GM12878 (cell line): ENCODE results near the gene MAP3K4. TPM values are rescaled to one million over a fixed set of nuclear protein-coding genes. Genes with fewer than 3 reads are reported as not detected.

Experiments
- ATAC-seq: fragments of 200-7000 bp; cut with Tn5 transposase; 3 replicates; pipeline ENCODE4 v1.9.1; 2020; ENCODE audit warnings: mild to moderate bottlenecking, moderate library complexity
- BruUV-seq: library from RNA; stranded (reverse); fragments of 400-500 nt; replicated peaks from 2 replicates; lab custom pipeline; 2021; lab: Mats Ljungman, UMichigan
- CTCF ChIA-PET: fragments of 300-600 bp; sonication (Branson Sonifier 250); formaldehyde crosslinking; extraction: SDS; loops from one replicate; lab custom pipeline; 2021; ENCODE audit warnings: inconsistent platforms; lab: Yijun Ruan, JAX
- POLR2A ChIA-PET: fragments of 350-600 bp; formaldehyde crosslinking; extraction: SDS; loops from one replicate; lab custom pipeline; 2021; ENCODE audit warnings: inconsistent platforms; lab: Charles Lee
- RAD21 ChIA-PET: fragments of 300-600 bp; sonication (Branson Sonifier 250); formaldehyde crosslinking; loops from one replicate; lab custom pipeline; 2023; ENCODE audit warnings: antibody characterized with exemption; ENCODE audit not compliant: unreplicated experiment; lab: Charles Lee
- SMC1A ChIA-PET: fragments of 300-600 bp; sonication (Branson Sonifier 250); formaldehyde crosslinking; loops from one replicate; lab custom pipeline; 2023; ENCODE audit not compliant: unreplicated experiment, uncharacterized antibody; lab: Charles Lee
- DNase-seq: peaks from one replicate; pipeline ENCODE4 v3.0.0-alpha.2; 2011; ENCODE audit warnings: low read depth, low spot score
- FAIRE-seq: peaks from 3 replicates; lab custom pipeline; 2011; peaks lifted over from hg19 to GRCh38; lab: Jason Lieb, UNC
- H2AFZ ChIP-seq: 2 replicates; pipeline ENCODE4 v1.6.0; 2011; ENCODE audit warnings: low read depth, low read length, control low read depth; ENCODE audit not compliant: control insufficient read depth
- H3K27ac ChIP-seq: 2 replicates; pipeline ENCODE4 v1.5.1; 2011; ENCODE audit warnings: control low read depth; ENCODE audit not compliant: control insufficient read depth, insufficient read depth
- H3K27me3 ChIP-seq, 2 experiments: replicated peaks in 1 of 2; 2 replicates each; pipeline versions ENCODE4 v1.6.0 to v1.6.1; 2011; ENCODE audit warnings: low read length in 1 of 2; ENCODE audit not compliant: control insufficient read depth in 2 of 2, insufficient read depth in 2 of 2
- H3K36me3 ChIP-seq, 2 experiments: 2 replicates each; pipeline ENCODE4 v1.5.1; 2011; ENCODE audit warnings: low read length in 1 of 2; ENCODE audit not compliant: control insufficient read depth in 2 of 2, insufficient read depth in 2 of 2
- H3K4me1 ChIP-seq: 2 replicates; pipeline ENCODE4 v1.6.1; 2011; ENCODE audit warnings: mild to moderate bottlenecking, low read length, moderate library complexity, mixed read lengths; ENCODE audit not compliant: control insufficient read depth, insufficient read depth
- H3K4me2 ChIP-seq: 2 replicates; pipeline ENCODE4 v1.6.0; 2011; ENCODE audit warnings: control low read depth; ENCODE audit not compliant: control insufficient read depth, insufficient read depth
- H3K4me3 ChIP-seq: fragments of 200-600 bp; sonication (generic); 2 replicates; pipeline ENCODE4 v1.5.1; 2016
- H3K79me2 ChIP-seq: 2 replicates; pipeline ENCODE4 v1.6.0; 2011; ENCODE audit warnings: low read length; ENCODE audit not compliant: control insufficient read depth, insufficient read depth
- H3K9ac ChIP-seq: 2 replicates; pipeline ENCODE4 v1.8.0; 2011; ENCODE audit warnings: low read length, control low read depth, mixed read lengths; ENCODE audit not compliant: control insufficient read depth, insufficient read depth
- H3K9me3 ChIP-seq: replicated peaks from 3 replicates; pipeline ENCODE4 v1.5.1; 2011; ENCODE audit warnings: mild to moderate bottlenecking, low read length; ENCODE audit not compliant: control insufficient read depth, insufficient read depth
- H4K20me1 ChIP-seq: 2 replicates; pipeline ENCODE4 v1.6.0; 2011; ENCODE audit not compliant: control insufficient read depth, insufficient read depth
- IKZF1 ChIP-seq: fragments of 450-650 bp; conservative IDR thresholded peaks from 2 replicates; pipeline ENCODE4 v1.6.1; 2017; ENCODE audit warnings: antibody characterized with exemption, mild to moderate bottlenecking
- KLF5 ChIP-seq: fragments of 450-650 bp; IDR thresholded peaks from 2 replicates; pipeline ENCODE4 v1.6.1; 2014; ENCODE audit warnings: mild to moderate bottlenecking; ENCODE audit not compliant: partially characterized antibody
- MTA2 ChIP-seq: fragments of 450-650 bp; IDR thresholded peaks from 2 replicates; pipeline ENCODE4 v1.6.1; 2016; ENCODE audit warnings: low read depth, mild to moderate bottlenecking, moderate library complexity
- NKRF ChIP-seq: fragments of 450-650 bp; conservative IDR thresholded peaks from 2 replicates; pipeline ENCODE4 v1.6.1; 2017; ENCODE audit warnings: mild to moderate bottlenecking, moderate library complexity
- POLR2AphosphoS2 ChIP-seq: IDR thresholded peaks from 2 replicates; pipeline ENCODE4 v1.6.1; 2011; ENCODE audit warnings: low read depth, mild to moderate bottlenecking, low read length, improper control_type of control experiment, moderate library complexity
- SP1 ChIP-seq: IDR thresholded peaks from one replicate; pipeline ENCODE4 v1.6.1; 2011; ENCODE audit warnings: low read depth, low read length
- TBL1XR1 ChIP-seq: IDR thresholded peaks from 2 replicates; pipeline ENCODE4 v1.6.1; 2012; ENCODE audit warnings: low read depth, low read length, improper control_type of control experiment
- TCF7 ChIP-seq: IDR thresholded peaks from 2 replicates; pipeline ENCODE4 v1.6.1; 2014; ENCODE audit warnings: antibody characterized with exemption, borderline replicate concordance
- WRNIP1 ChIP-seq: IDR thresholded peaks from 2 replicates; pipeline ENCODE4 v1.6.1; 2011; ENCODE audit warnings: low read depth, low read length, improper control_type of control experiment, borderline replicate concordance
- ZSCAN29 ChIP-seq: fragments of 450-650 bp; IDR thresholded peaks from 2 replicates; pipeline ENCODE4 v1.6.1; 2017; ENCODE audit warnings: mild to moderate bottlenecking, moderate library complexity
- WGBS: methylation state at CpG from one replicate; pipeline ENCODE4 v1.1.6; 2016; ENCODE audit warnings: low lambda C conversion rate; ENCODE audit not compliant: insufficient replicate concordance, insufficient coverage; ENCODE audit errors: missing lambda C conversion rate; 5-methylcytosine and 5-hydroxymethylcytosine counted together
- in situ Hi-C: fragments of 300-500 bp; cut with MboI; formaldehyde crosslinking; loops from 9 replicates; pipeline ENCODE4 v1.14.3; 2018; ENCODE audit warnings: mixed read lengths
- intact Hi-C: fragments of 100-400 bp; cut with micrococcal nuclease; formaldehyde crosslinking; loops from one replicate; pipeline ENCODE4 v1.14.2; 2022; ENCODE audit not compliant: unreplicated experiment
- polyA plus RNA-seq, 11 experiments: library from polyadenylated mRNA; depleted of rRNA in 4 of 11; unstranded in 6 of 11; stranded (reverse) in 5 of 11; fragments of >200 nt; fragmentation: Nextera tagmentation in 4 of 11; fragmentation: Illumina TruSeq in 1 of 11; extraction: Ambion mirVana in 4 of 11; extraction: Trizol in 1 of 11; gene quantifications; 1 replicate in 1 of 11; 2 replicates in 10 of 11; pipeline versions ENCODE4 v1.2.1 to v1.2.3, GENCODE V29; 2011 to 2016; ENCODE audit warnings: inconsistent platforms in 2 of 11, missing spikeins in 2 of 11, low read depth in 1 of 11
- total RNA-seq, 4 experiments: library from RNA; depleted of rRNA in 3 of 4; stranded (reverse); fragments of >200 nt in 3 of 4; fragmentation: Illumina TruSeq in 1 of 4; extraction: Trizol in 1 of 4; gene quantifications; 2 replicates each; pipeline versions ENCODE4 v1.2.1 to v1.2.3, GENCODE V29; 2013 to 2021
- TF ChIP-seq, protein P1 (sequence below): IDR thresholded peaks from 2 replicates; pipeline ENCODE4 v1.6.1; 2012; ENCODE audit warnings: low read depth, low read length, improper control_type of control experiment

The MAP3K4 gene
- total and polyA plus RNA-seq, 10 of the 15 experiments (the other 5 are each of a cell fraction or from before 2014, with no cell fraction given) = 14.0 to 44.5 (median 23.1) TPM

GRCh38 chr6:161154796-161155335, 163.3 kb downstream of the MAP3K4 start:
- ChIA-PET POLR2A (no interaction called here), RAD21 (no interaction called here), CTCF (no interaction called here), SMC1A (interaction anchor here (1.6 kb wide), 1 partner anchor 44 kb away, joined by 3 read pairs; no protein-coding TSS in a partner anchor)
- H3K4me3 ChIP-seq = no peak overlapping the region
- BruUV-seq = no TSS peak
- no peaks in the 10 kb centered on the region; the same call in 2 of the 3 replicates for H3K9me3 ChIP-seq
- no peaks in the 10 kb centered on the region for H3K36me3 ChIP-seq
- no peak for ATAC-seq
- in situ Hi-C loops = no loop called here
- H3K4me1 ChIP-seq = no peaks in the 10 kb centered on the region
- H4K20me1 ChIP-seq = no peaks in the 10 kb centered on the region; the same call in 1 of the 2 replicates
- no peak overlapping the region for H2AFZ ChIP-seq
- WGBS = 68% methylated on average over 13 of the region's 13 CpGs
- no peak for DNase-seq
- H3K9ac ChIP-seq = no peak overlapping the region
- no peak overlapping the region for H3K4me2 ChIP-seq
- TF ChIP-seq KLF5 (no peak), SP1 (no peak)
- intact Hi-C loops = loop anchor here (5.0 kb wide), 1 partner anchor 217 kb away; no protein-coding TSS in a partner anchor
- no peaks in the 10 kb centered on the region for H3K27me3 ChIP-seq
- H3K79me2 ChIP-seq = no peaks in the 10 kb centered on the region
- H3K27ac ChIP-seq = no peak overlapping the region
- FAIRE-seq = no peak

GRCh38 chr6:161161121-161161520, 169.6 kb downstream of the MAP3K4 start:
- ChIA-PET RAD21 (no interaction called here), CTCF (no interaction called here), POLR2A (no interaction called here), SMC1A (no interaction called here)
- Histone ChIP-seq H3K4me2 (no peak overlapping the region), H4K20me1 (no peaks in the 10 kb centered on the region), H3K27ac (no peak overlapping the region), H3K79me2 (no peaks in the 10 kb centered on the region), H2AFZ (no peak overlapping the region), H3K9ac (no peak overlapping the region), H3K9me3 (no peaks in the 10 kb centered on the region; the same call in 2 of the 3 replicates), H3K4me1 (no peaks in the 10 kb centered on the region), H3K4me3 (no peak overlapping the region), H3K36me3 (no peaks in the 10 kb centered on the region), H3K27me3 (no peaks in the 10 kb centered on the region; a peak in 1 of 4 replicates)
- intact Hi-C loops = no loop called here
- WGBS = 73% methylated on average over 11 of the region's 15 CpGs
- no TSS peak for BruUV-seq
- in situ Hi-C loops = no loop called here
- FAIRE-seq = no peak
- no peak for ATAC-seq
- no peak for DNase-seq
- no peak for TF ChIP-seq MTA2
- no peak for TF ChIP-seq IKZF1
- TF ChIP-seq TCF7 = no peak
- no peak for TF ChIP-seq WRNIP1
- no peak for TF ChIP-seq NKRF
- TF ChIP-seq POLR2AphosphoS2 = no peak
- TF ChIP-seq, protein P1, sequence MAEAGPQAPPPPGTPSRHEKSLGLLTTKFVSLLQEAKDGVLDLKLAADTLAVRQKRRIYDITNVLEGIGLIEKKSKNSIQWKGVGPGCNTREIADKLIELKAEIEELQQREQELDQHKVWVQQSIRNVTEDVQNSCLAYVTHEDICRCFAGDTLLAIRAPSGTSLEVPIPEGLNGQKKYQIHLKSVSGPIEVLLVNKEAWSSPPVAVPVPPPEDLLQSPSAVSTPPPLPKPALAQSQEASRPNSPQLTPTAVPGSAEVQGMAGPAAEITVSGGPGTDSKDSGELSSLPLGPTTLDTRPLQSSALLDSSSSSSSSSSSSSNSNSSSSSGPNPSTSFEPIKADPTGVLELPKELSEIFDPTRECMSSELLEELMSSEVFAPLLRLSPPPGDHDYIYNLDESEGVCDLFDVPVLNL = no peak
- TF ChIP-seq TBL1XR1 = no peak
- no peak for TF ChIP-seq ZSCAN29
